GM23338 (cell line): ENCODE data around the gene EBI3. TPM values are rescaled to one million over a fixed set of nuclear protein-coding genes. Genes with fewer than 3 reads are reported as not detected.
"Not testable (repeated sequence)": the region's sequence is repeated elsewhere in the genome, so short reads cannot be mapped to it uniquely, and the experiment has no call there.

ENCODE experiments used
- ATAC-seq: fragments of 200-7000 bp; cut with Tn5 transposase; 3 replicates; pipeline ENCODE4 v1.9.1; 2020
- DNase-seq: peaks from one replicate; pipeline ENCODE4 v3.0.0-alpha.2; 2015; ENCODE audit warnings: low spot score
- H2AFZ ChIP-seq: fragments of 200-600 bp; sonication (generic); 2 replicates; pipeline ENCODE4 v1.8.0; 2016; ENCODE audit warnings: antibody characterized with exemption, mild to moderate bottlenecking, moderate library complexity
- H3F3A ChIP-seq: fragments of 200-600 bp; sonication (generic); replicated peaks from 2 replicates; pipeline ENCODE4 v1.8.0; 2017; ENCODE audit warnings: antibody characterized with exemption, mixed run types, low read depth
- H3K27ac ChIP-seq: fragments of 200-600 bp; sonication (generic); 2 replicates; pipeline ENCODE4 v1.6.1; 2016; ENCODE audit warnings: low read depth
- H3K27me3 ChIP-seq: fragments of 200-600 bp; sonication (generic); 2 replicates; pipeline ENCODE4 v1.8.0; 2016; ENCODE audit warnings: mild to moderate bottlenecking, mixed run types, moderate library complexity; ENCODE audit not compliant: insufficient read depth
- H3K36me3 ChIP-seq: fragments of 200-600 bp; sonication (generic); 2 replicates; pipeline ENCODE4 v1.8.0; 2016; ENCODE audit warnings: mild to moderate bottlenecking; ENCODE audit not compliant: insufficient read depth
- H3K4me1 ChIP-seq: fragments of 200-600 bp; sonication (generic); 2 replicates; pipeline ENCODE4 v1.8.0; 2016; ENCODE audit warnings: mild to moderate bottlenecking, moderate library complexity; ENCODE audit not compliant: insufficient read depth
- H3K4me2 ChIP-seq: fragments of 200-600 bp; sonication (generic); 2 replicates; pipeline ENCODE4 v1.7.1; 2017; ENCODE audit warnings: mixed run types
- H3K4me3 ChIP-seq: fragments of 200-600 bp; sonication (generic); 2 replicates; pipeline ENCODE4 v1.6.1; 2016; ENCODE audit warnings: mixed run types
- H3K79me2 ChIP-seq: fragments of 200-600 bp; sonication (generic); replicated peaks from 2 replicates; pipeline ENCODE4 v1.8.0; 2017; ENCODE audit warnings: mild to moderate bottlenecking; ENCODE audit not compliant: insufficient read depth
- H3K9me2 ChIP-seq: fragments of 200-600 bp; sonication (generic); 2 replicates; pipeline ENCODE4 v1.8.0; 2017; ENCODE audit not compliant: insufficient read depth
- H4K20me1 ChIP-seq: fragments of 200-600 bp; sonication (generic); replicated peaks from 2 replicates; pipeline ENCODE4 v1.8.0; 2017; ENCODE audit warnings: mild to moderate bottlenecking; ENCODE audit not compliant: insufficient read depth
- H3K27ac Mint-ChIP-seq: 2 replicates; pipeline ENCODE4 v1.8.0; 2020; ENCODE audit warnings: inconsistent platforms, mild to moderate bottlenecking, moderate library complexity, mixed read lengths
- H3K27me3 Mint-ChIP-seq: 3 replicates; pipeline ENCODE4 v1.8.0; 2022; ENCODE audit warnings: low read depth, mild to moderate bottlenecking, moderate library complexity, mixed read lengths, inconsistent platforms; ENCODE audit not compliant: insufficient read depth, poor library complexity
- H3K36me3 Mint-ChIP-seq: 3 replicates; pipeline ENCODE4 v1.8.0; 2021; ENCODE audit warnings: low read depth, mild to moderate bottlenecking, inconsistent platforms, moderate library complexity, mixed read lengths
- H3K4me1 Mint-ChIP-seq: 3 replicates; pipeline ENCODE4 v1.8.0; 2020; ENCODE audit warnings: mild to moderate bottlenecking, inconsistent platforms, mixed read lengths
- H3K4me3 Mint-ChIP-seq: 3 replicates; pipeline ENCODE4 v1.8.0; 2021; ENCODE audit warnings: moderate library complexity, mild to moderate bottlenecking, inconsistent platforms, mixed read lengths
- H3K9me3 Mint-ChIP-seq: 3 replicates; pipeline ENCODE4 v1.8.0; 2020; ENCODE audit warnings: moderate library complexity, mild to moderate bottlenecking, inconsistent platforms, mixed read lengths
- CTCF ChIP-seq, 2 experiments: fragments of 200-600 bp in 1 of 2; sonication (generic) in 1 of 2; conservative IDR thresholded peaks; 2 replicates each; pipeline versions ENCODE4 v1.5.1 to v1.6.1; 2016 to 2017; ENCODE audit warnings: antibody characterized with exemption in 2 of 2, low read depth in 2 of 2, mild to moderate bottlenecking in 2 of 2, moderate library complexity in 1 of 2
- ETS1 ChIP-seq: IDR thresholded peaks from 2 replicates; pipeline ENCODE4 v1.6.1; 2016; ENCODE audit warnings: antibody characterized with exemption
- JUNB ChIP-seq: IDR thresholded peaks from one replicate; pipeline ENCODE4 v1.6.1; 2016; ENCODE audit warnings: antibody characterized with exemption; ENCODE audit not compliant: unreplicated experiment
- polyA plus RNA-seq: library from polyadenylated mRNA; unstranded; fragments of >200 nt; fragmentation: Nextera tagmentation; extraction: Ambion mirVana; gene quantifications from 2 replicates; pipeline ENCODE4 v1.2.1, GENCODE V29; 2016
- total RNA-seq: library from RNA; depleted of rRNA; stranded (reverse); fragments of >200 nt; shearing (Covaris generic); gene quantifications from 2 replicates; pipeline ENCODE4 v1.2.3, GENCODE V29; 2014

Gene EBI3
- total and polyA plus RNA-seq, 2 experiments from 2014 or later, result 0.52 to 1.4 TPM

GRCh38 chr19:4268816-4269430, 39.6 kb downstream of the EBI3 start:
- Histone ChIP-seq H3K4me1 (no peaks in the 10 kb centered on the region), H3F3A (no peaks in the 10 kb centered on the region; the same call in 1 of the 2 replicates), H4K20me1 (no peaks in the 10 kb centered on the region; the same call in 1 of the 2 replicates), H3K27ac (no peak overlapping the region), H3K36me3 (no peaks in the 10 kb centered on the region; the same call in 1 of the 2 replicates), H3K79me2 (no peaks in the 10 kb centered on the region), H2AFZ (no peak overlapping the region), H3K27me3 (no peaks in the 10 kb centered on the region), H3K4me3 (no peak overlapping the region), H3K9me2 (no peaks in the 10 kb centered on the region), H3K4me2 (no peak overlapping the region)
- Mint-ChIP-seq H3K36me3 (peaks cover 36% of the 10 kb centered on the region), H3K4me1 (0 out of 3 replicates have a peak, but pooled peaks cover 3% of the 10 kb centered on the region), H3K27me3 (peaks cover 13% of the 10 kb centered on the region), H3K4me3 (no peak overlapping the region), H3K9me3 (no peaks in the 10 kb centered on the region), H3K27ac (no peak overlapping the region)
- ATAC-seq, result no peak
- peak in 1 of 2 experiments; percentile 26; a peak in 1 of 4 replicates for TF ChIP-seq CTCF (conservative IDR thresholded peaks at IDR 0.05; ENCODE audit: low read depth in 2 of 2)
- no peak for TF ChIP-seq ETS1
- DNase-seq, result no peak

- H4K20me1 ChIP-seq, result no peaks in the 10 kb centered on the region
Measured at GRCh38 chr19:4272894-4273293, 43.6 kb downstream of the EBI3 start.

GRCh38 chr19:4274321-4274686, 45.0 kb downstream of the EBI3 start:
- not testable (repeated sequence) for H4K20me1 ChIP-seq, DNase-seq, H3K4me3 ChIP-seq, H3K79me2 ChIP-seq, H3K4me1 Mint-ChIP-seq, H3F3A ChIP-seq, H3K27ac ChIP-seq, H3K4me3 Mint-ChIP-seq, H3K36me3 ChIP-seq, H3K27ac Mint-ChIP-seq, H3K4me1 ChIP-seq, H3K9me3 Mint-ChIP-seq, H3K4me2 ChIP-seq, ATAC-seq, H2AFZ ChIP-seq, H3K9me2 ChIP-seq
- H3K36me3 Mint-ChIP-seq, result peaks cover 11% of the 10 kb centered on the region; the same call in 2 of the 3 replicates
- H3K27me3 Mint-ChIP-seq, result peaks cover 11% of the 10 kb centered on the region
- peaks cover 15% of the 10 kb centered on the region; the same call in 1 of the 2 replicates for H3K27me3 ChIP-seq

More at GRCh38 chr19:4272894-4273293, 43.6 kb downstream of the EBI3 start:
- Histone ChIP-seq H3K36me3 (no peaks in the 10 kb centered on the region; the same call in 1 of the 2 replicates), H3K27ac (no peak overlapping the region), H3K9me2 (no peaks in the 10 kb centered on the region), H2AFZ (no peak overlapping the region), H3K4me3 (no peak overlapping the region), H3K4me2 (no peak overlapping the region), H3K27me3 (peaks cover 5% of the 10 kb centered on the region; the same call in 1 of the 2 replicates), H3F3A (peaks cover 2% of the 10 kb centered on the region; the same call in 1 of the 2 replicates), H3K79me2 (no peaks in the 10 kb centered on the region), H3K4me1 (peaks cover 4% of the 10 kb centered on the region; the same call in 1 of the 2 replicates)
- no peak overlapping the region for H3K4me3 Mint-ChIP-seq
- ATAC-seq (no peak; the same call in 2 of the 3 replicates), DNase-seq (no peak)
- H3K36me3 Mint-ChIP-seq, result peaks cover 21% of the 10 kb centered on the region; the same call in 2 of the 3 replicates
- no peak overlapping the region for H3K27ac Mint-ChIP-seq
- peaks cover 2% of the 10 kb centered on the region; the same call in 2 of the 3 replicates for H3K4me1 Mint-ChIP-seq
- no peak for TF ChIP-seq JUNB
- peaks cover 8% of the 10 kb centered on the region for H3K27me3 Mint-ChIP-seq
- H3K9me3 Mint-ChIP-seq, result no peaks in the 10 kb centered on the region
